ENCODE results near the gene C1QL2.

Gene C1QL2

DNA sequence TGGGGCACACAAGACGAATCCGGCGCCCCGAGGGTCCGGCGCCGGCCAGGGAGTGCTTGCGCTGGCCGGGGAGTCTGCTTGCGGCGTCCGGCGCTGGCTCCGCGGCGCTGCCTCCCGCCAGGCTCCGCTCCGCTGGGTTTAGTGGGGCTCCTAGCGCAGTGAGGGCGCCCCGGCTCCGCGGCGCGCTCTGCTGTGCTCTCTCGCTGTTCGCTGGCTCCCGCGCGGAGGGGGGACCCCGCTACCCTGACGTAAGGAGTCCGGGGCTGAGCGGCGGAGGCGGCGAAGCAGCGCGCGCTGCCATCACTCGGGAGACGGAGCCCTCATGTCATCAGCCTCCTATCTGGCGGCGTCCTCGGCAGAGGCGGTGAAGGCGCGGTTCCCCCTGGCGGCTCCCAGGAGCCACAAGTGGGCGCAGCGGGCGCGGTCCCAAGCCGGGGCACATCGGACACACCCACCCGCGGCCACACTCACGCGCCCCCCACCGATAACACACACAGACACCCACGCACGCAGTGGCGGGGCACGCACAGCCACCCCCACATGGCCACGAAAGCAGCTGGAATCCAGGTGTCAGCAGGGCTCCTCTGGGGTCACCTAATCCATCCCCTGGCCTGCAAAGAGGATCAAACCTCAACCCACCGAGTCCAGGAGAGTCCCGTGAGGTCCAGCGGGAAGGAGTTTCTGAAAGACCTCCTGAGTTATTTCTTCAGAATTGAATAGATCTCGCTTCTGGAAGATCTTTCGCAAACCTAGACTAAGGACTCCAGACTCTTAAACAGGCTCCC, at the start of gene C1QL2:
Gene C1QL2 (minus strand): TSS at position 189 of the 785 bp plus-strand sequence. CDS start 482 bp downstream, outside the sequence.
- no peak for DNase-seq (ENCODE audit: low read depth, low spot score)

DNA sequence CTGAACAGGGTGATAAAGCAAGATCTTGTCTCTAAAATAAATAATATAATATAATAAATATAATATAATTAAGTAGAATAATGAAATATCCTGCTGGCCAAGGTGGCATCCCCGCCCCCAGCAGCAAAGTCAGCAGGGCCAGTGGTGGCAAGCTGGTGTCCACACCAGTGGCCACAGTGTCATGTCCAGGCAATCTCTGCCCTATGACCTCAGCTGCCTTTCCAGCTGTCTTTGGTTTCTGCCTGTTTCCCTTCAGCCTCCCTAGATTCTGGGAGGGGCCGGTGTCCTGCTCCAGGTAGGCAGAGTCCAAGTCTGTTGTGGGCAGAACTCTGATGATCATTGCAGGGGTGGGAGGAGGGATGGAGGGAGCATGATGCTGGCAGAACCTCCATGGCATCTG, 48.9 kb upstream of the C1QL2 start:
- DNase-seq (ENCODE audit: low read depth, low spot score) = no peak
- H3K27ac ChIP-seq = no peak overlapping the region

More for the DNA sequence above, at the start of gene C1QL2:
- H3K27ac ChIP-seq = no peak within 1 kb of the TSS

DNA sequence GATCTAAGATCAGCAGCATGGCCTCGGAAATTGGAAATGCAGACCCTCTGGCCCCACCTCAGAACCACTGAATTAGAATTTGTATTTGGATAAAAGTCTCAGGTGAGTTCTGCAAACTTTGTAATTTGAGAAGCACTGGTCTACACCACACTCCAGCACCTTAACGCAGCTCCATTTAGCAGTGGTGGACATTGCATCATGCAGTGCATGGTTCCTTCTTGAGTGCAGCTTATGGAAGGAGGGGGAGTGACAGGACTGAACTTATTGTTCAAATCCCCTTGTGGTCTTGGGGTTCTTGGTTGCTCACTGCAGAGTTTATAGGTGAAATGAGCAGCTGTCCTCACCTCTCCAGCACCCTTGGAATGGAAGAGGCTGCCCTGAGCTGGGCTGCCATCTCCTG, 47.6 kb upstream of the C1QL2 start:
- H3K27ac ChIP-seq = no peak overlapping the region
- DNase-seq (ENCODE audit: low read depth, low spot score) = no peak

DNA sequence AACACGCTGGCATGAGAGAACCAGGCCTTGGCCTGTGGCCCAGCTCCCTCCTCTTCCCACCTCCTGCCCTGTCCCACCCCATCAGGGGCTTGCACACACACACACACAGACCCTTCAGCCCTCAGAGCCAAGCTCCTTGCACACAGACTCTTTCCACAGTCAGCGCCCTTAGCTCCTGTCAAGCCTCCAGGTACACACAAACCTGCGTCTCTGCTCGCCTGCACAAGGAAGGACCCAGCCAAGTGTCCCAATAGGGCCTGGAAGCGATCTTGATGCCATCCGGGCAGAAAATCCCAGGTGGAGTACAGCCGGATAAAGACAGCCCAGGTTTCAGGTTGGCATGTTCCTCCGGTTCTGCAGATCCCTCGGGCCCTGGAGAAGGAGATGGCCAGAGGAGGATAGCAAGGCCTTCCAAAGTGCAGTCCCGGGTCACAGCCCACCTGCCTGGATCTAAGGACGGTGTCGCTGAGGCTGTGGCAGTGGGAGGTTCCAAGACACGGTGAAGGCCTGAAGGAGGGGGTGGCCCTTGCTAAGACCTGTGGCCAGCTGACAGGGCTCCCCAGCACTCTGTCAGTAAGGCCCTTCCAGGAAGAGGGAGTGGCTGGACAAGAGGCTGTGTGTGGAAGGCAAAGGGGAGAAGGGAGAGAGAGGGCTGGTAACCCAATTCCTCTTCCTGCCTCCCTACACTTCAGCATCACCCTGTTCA, 46.6 kb upstream of the C1QL2 start:
- no peak for DNase-seq (ENCODE audit: low read depth, low spot score)

DNA sequence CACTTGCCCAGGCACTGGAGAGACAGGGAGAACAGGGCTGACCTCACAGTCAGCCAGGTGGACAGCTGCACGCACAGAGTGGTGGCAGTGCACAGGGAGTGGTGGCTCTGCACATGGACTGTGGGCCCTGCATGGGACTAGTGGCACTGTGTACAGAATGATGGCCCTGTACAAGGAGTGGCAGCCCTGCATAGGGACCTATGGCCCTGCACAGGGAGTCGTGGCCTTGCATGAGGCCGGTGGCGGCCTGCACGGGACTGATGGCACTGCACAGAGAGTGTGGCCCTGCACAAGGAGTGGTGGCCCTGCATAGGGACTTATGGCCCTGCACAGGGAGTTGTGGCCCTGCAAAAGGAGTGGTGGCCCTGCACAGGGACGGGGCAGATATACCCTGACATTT, 46.0 kb upstream of the C1QL2 start:
- no peak overlapping the region for H3K27ac ChIP-seq
- no peak for DNase-seq (ENCODE audit: low read depth, low spot score)

More for the DNA sequence above, 46.6 kb upstream of the C1QL2 start:
- H3K27ac ChIP-seq = no peak overlapping the region

DNA sequence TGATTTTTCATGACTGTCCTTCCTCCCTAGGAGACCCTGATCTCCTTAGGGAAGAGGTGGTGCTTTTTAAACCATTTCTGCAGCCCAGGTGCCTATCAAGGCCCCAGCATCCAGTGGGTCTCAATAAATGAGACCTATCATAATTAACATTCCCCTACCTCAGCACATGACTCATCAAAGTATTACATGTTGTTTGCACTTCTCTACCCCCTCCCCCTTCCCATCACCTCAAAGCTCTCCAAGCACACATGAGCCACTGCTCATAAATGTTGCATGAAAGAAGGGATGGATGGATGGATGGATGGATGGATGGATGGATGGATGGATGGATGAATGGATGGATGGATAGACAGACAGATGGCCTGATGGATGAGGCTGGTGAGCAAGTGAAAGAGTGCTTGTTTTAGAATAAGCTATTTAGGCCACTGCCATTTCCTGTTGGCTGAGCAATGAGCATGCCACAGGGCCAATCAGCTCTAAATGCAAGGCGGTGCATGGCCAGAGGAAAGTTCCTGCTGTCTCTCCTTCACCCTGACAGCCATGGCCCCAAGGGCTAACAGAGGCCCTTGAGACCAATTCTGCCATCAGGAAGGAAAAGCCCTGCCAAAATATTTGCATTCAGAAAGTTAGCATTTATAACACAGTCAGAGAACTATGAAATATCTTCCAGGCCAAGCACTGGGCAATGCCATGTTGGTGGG, 44.2 kb upstream of the C1QL2 start:
- no peak overlapping the region for H3K27ac ChIP-seq
- no peak for DNase-seq (ENCODE audit: low read depth, low spot score)

DNA sequence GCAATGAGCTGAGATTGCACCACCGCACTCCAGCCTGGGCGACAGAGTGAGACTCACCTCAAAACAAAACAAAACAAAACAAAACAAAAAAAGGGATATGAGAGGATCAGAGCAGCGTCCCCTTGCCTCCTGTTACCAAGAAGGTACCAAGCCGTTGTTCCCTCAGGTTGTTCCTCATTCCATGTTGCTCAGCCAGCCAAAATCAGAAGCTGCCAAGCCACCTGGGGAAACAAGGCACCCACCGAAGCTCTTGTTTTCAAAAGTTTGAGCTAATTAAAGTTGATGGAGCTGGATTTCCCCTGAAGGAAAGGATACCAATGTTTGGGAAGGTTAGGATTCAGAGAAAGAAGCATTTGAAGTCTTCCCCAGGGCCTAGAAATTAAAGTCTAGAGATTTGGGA, 43.3 kb upstream of the C1QL2 start:
- no peak for DNase-seq (ENCODE audit: low read depth, low spot score)
- H3K27ac ChIP-seq = no peak overlapping the region

DNA sequence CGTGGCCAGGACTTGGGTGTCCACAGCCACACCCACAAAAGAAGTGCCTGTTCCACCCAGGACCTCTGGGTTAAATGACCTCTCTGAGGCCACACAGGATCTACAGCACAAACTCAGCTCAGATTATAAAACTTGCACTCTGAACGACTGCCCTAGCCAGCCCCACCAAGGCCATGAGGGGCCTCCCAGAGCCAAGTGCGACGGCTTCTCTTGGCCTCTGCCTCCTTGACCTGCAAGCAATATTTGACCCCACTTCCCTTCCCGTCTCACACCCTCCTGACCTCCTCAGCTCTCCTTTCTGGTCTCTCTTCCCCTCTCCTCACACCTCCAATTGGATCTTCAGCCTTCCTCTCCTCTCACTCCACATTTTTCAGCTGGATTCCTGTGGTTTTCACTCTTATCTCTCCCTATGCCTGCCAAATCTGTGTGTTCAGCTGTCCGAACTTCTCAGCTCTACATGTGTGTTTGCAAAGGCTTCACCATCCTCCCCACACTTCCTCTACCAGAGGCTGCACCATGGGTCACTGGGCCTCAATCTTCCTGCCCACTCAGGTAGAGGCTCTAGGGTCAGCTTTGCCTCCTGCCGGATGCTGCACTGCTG, 39.8 kb upstream of the C1QL2 start:
- DNase-seq (ENCODE audit: low read depth, low spot score) = no peak
- H3K27ac ChIP-seq = no peak overlapping the region

DNA sequence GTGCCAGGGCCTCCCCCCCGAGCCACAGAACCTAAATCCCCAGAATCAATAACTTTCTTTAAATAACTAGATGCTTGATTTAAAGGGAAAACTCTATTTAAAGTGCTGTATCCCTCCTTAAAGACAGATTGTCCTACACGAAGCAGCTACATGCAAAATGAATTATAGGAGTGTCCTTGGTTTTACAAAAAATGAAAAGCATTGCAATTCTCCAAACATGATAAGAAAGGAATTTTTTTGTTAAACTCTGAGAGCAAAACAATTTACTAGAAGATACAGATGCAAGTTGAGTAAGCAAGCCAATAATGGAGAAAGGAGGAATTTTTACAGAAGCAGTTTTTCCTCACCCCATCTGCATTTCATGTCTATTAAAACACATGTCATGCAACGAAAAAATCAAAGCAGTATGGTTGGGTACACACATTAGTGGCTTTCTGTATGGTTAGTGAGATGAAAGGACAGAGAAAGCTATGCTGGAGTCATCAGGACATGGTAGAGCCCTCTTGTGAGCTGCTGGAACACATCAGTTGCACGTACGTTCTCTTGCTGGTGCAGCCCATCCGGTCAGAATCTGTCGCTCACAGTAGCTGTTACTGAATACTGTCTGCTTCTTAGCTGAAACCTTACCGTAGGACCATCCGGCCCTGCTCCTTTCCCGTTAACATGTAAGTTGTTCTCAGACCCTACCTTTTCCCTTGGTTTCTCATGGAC, 39.1 kb upstream of the C1QL2 start:
- no peak for DNase-seq (ENCODE audit: low read depth, low spot score)

DNA sequence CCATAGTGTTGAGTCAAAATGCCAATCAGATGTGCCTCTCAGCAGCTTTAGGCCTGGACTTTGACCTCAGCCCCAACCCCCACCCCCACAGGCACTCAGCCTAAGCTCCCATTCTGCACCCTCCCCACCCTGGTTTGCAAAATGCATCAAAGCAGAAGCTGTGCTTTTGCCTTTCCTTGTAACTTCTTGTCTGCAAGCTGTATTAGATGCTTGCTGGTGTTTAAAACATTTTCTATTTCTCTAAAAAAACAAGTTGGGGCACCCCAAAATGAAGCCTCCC, 38.5 kb upstream of the C1QL2 start:
- DNase-seq (ENCODE audit: low read depth, low spot score) = no peak
- H3K27ac ChIP-seq = no peak overlapping the region

More for the DNA sequence above, 39.1 kb upstream of the C1QL2 start:
- H3K27ac ChIP-seq = no peak overlapping the region

DNA sequence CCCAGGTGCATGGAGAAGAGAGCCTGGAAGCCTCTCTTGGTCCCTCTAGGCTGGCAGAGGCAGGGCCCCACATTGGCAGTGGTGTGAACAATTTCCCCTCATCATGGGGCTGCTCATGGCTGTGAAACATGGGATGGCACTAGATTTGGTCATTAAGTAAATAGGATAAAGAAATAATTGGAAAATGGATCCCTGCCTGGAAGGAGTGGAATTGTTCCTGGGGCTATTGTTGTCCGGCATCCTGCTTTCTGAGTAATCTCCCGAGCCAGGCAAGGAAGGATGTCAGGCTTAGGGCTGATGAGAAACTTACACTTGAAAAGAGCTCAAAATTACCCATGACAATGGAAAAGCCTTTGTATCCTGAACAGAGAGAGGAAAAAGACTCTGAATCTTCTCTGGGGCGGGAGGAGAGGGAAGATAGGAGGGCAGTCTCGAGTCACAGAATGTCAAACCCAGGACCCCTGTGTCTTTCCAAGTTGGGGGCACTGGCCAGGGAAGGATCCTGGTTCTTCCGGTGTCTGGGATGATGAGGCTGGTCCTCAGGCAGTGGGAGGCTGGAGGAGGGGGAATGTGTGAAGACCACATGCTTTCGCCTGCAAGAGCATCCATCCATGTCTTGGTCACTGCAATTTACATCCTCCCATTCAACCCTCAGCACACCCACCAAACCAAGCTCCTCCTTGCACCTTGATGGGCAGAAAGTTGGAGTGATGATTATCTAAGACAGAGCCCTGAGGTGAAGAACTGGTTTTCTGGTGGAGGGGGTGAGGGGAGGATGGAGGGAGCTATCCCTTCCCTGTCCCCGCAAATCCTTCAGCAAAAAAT, 38.0 kb upstream of the C1QL2 start:
- H3K27ac ChIP-seq = peak overlapping the region; percentile 34
- no peak for DNase-seq (ENCODE audit: low read depth, low spot score)

DNA sequence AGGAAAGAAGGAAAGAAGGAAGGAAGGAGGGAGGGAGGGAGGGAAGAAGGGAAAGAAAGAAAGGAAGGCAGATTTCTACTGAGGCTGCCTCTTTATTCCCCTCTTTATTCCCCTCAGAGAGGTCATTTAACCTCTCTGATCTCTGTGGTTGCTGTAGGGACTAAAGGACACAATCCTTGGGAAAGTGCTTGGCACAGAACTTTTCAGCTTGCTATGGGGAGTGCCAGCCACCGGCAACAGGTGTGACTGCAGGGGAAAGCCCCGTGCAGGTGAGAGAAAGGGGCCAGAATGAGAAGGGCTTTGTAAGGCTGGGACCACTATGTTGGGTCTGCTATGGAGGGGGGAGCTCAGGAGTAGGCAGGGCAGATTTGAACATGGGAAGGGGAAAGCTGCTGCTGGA, 37.3 kb upstream of the C1QL2 start:
- H3K27ac ChIP-seq = peak overlapping the region; percentile 34
- DNase-seq (ENCODE audit: low read depth, low spot score) = no peak

DNA sequence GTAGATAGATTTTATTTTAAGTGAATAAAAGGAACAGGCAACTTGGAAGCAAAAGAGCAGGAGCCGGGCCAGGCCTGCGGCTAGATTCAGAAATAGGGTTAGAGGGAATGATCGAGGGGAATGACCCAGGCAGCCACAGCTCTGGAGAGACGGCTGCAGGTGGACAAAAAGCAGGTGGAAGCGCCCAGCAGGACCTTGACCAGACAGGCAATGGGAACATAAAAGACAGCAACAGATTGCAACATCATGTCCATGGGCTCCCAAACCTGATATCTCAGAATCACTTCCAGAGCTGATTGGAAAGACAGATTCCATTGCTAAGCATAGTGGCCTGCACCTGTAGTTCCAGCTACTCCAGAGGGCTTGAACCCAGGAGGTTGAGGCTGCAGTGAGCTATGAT, 36.5 kb upstream of the C1QL2 start:
- no peak for DNase-seq (ENCODE audit: low read depth, low spot score)
- H3K27ac ChIP-seq = no peak overlapping the region

DNA sequence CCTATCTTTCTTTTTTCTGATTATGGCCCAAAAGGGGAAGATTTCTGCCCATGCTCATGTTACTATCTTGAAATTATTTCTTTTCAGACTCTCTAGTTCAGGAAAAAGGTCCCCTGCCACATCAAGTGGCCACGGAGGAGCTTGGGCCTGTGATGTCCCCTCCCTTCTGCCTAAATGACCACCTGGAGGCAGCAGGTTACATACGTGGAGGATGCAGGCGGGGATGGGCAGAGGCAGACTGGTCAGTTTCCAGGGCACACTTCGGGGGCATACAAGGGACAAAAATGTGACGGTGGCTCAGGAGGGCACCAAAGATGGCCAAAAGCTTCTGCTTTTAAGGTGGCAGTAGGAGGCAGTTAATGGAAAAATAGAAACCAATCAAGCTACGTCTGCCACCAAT, 34.3 kb upstream of the C1QL2 start:
- DNase-seq (ENCODE audit: low read depth, low spot score) = no peak
- no peak overlapping the region for H3K27ac ChIP-seq

DNA sequence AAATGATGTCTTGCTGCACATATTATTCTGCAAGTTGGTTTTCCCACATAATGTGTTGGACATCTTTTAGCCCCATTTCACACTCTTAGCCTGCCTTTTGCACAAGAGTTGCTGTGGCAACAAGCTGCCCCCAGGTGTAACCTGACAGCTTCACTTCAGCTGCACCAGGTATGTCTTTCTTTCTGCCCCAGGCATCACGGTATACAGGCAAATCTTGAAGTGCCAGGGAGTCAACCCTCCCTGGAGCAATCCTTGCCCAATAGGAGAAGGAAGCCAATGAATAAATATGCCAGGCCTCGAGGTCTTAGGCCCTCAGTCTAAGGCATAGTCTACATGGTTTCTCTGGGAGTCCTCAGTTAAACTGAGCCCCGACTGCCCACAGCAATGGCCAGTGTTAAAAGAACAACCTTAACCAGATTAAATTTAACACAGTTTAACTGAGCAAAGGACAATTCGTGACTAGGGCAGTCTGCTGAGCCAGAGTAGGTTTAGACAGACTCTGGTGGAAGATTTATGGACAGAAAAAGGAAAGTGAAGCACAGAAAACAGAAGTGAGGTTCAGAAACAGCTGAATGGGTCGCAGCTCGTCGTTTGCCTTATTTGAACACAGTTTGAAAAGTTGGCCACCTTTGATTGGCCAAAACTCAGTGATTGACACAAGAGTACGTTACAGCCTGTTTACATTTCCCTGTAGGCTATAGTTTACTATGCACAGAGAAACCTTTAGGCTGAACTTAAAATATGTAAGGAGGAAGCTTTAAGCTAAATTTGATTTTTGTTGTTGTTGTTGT, 32.0 kb upstream of the C1QL2 start:
- no peak overlapping the region for H3K27ac ChIP-seq
- DNase-seq (ENCODE audit: low read depth, low spot score) = no peak

DNA sequence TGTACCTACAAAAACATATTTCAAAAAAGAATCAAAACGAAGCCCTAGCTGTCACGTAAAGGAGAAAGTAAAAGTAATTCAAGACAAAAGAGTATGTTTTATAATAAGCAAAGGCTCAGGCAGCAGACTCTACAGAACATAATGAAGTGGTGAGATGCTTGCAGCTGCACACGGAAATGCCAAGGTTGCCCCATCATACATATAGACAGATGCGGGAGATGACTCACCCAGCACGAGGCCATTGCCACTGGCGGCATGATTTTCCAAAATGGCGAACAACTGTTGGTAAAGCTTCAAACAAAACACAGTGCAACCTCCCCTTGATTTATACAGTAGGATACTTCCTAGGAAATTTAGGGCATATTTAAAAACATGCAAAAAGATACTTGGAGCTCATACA, 26.0 kb upstream of the C1QL2 start:
- no peak for DNase-seq (ENCODE audit: low read depth, low spot score)
- H3K27ac ChIP-seq = no peak overlapping the region

DNA sequence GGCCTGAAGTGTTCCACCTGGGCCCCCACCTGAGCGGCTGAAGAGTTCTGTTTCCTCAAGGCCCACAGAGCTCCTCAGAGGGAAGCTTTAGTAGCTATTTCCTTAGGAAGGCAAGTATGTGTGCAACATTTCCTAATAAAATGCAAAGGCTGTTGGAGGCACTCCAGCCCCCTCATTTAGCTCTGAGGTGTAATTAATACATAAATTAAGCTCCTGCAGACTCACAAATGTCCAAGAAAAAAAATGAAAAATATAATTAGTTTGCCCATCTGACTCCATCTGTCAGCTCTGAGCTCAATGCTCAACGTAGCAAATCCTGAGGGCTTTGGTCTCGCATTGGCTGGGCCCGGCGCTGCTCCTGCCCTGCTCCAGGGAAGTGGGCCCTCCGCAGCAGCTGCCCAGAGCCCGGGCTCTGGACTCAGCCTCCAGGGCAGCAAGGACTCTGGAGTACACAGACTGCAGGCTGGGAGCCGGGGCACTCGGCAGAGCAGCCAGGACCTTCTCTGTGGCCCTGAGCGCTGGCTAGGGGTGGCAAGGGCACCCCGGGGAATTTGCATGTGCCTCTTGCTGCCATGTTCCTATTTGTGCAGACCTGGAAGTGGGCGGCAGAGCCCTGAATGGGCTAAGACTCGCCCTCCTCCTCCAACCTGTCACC, 23.4 kb upstream of the C1QL2 start:
- H3K27ac ChIP-seq = no peak overlapping the region

DNA sequence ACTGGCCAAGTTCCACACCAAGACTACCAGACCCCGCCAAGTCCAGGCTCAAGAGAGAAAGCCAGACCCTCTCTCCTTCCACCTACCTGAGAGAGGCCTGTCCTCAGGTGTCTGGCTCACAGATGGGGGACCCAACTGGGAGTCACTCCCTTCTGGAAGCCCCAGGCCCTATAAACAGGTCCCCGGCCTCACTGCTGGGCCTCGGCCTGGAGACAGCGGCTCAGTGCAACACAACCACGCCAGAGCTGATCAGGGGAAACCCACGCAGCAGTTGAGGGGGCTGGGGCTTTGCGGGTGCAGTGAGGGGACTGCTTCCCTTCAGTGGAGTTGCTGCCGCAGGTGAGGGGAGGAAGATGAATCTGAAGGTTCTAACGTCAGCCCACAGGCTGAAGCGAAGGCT, 22.8 kb upstream of the C1QL2 start:
- no peak overlapping the region for H3K27ac ChIP-seq
- DNase-seq (ENCODE audit: low read depth, low spot score) = no peak

More for the DNA sequence above, 23.4 kb upstream of the C1QL2 start:
- no peak for DNase-seq (ENCODE audit: low read depth, low spot score)
